Endothelial cell of umbilical vein (primary cell): ENCODE data around the gene CBX6. TPM values are rescaled to one million over a fixed set of nuclear protein-coding genes. Genes with fewer than 3 reads are reported as not detected.

Experiments used
- BruUV-seq: library from RNA; stranded (reverse); fragments of 400-500 nt; replicated peaks from 2 replicates; lab custom pipeline; 2021; lab: Mats Ljungman, UMichigan
- CTCF ChIA-PET: fragments of 300-600, 350-600 bp; sonication (Branson Sonifier 250); formaldehyde crosslinking; loops from one replicate; lab custom pipeline; 2021; ENCODE audit warnings: antibody characterized with exemption, inconsistent platforms; lab: Charles Lee
- POLR2A ChIA-PET: fragments of 300-600, 350-600 bp; sonication (Branson Sonifier 250); formaldehyde crosslinking; loops from one replicate; lab custom pipeline; 2021; ENCODE audit warnings: antibody characterized with exemption, inconsistent platforms; lab: Charles Lee
- DNase-seq: peaks from one replicate; pipeline ENCODE4 v3.0.0-alpha.2; 2011; ENCODE audit warnings: low read depth, low spot score
- FAIRE-seq: peaks from 2 replicates; lab custom pipeline; 2011; peaks lifted over from hg19 to GRCh38; lab: Jason Lieb, UNC
- H2AFZ ChIP-seq: 2 replicates; pipeline ENCODE4 v1.6.0; 2012; ENCODE audit warnings: low read depth, low read length, control low read depth, inconsistent platforms
- H3K27ac ChIP-seq: 2 replicates; pipeline ENCODE4 v1.5.1; 2011; ENCODE audit warnings: low read depth, mild to moderate bottlenecking, control low read depth, low read length, moderate library complexity; ENCODE audit not compliant: insufficient read depth
- H3K27me3 ChIP-seq, 2 experiments: 2 replicates each; pipeline versions ENCODE4 v1.6.0 to v1.6.1; 2011; ENCODE audit warnings: low read length in 2 of 2, mixed read lengths in 1 of 2; ENCODE audit not compliant: control insufficient read depth in 2 of 2, insufficient read depth in 2 of 2
- H3K36me3 ChIP-seq, 2 experiments: 2 replicates in 1 of 2; 3 replicates in 1 of 2; pipeline ENCODE4 v1.5.1; 2011; ENCODE audit warnings: low read length in 2 of 2, mild to moderate bottlenecking in 1 of 2, moderate library complexity in 1 of 2; ENCODE audit not compliant: control insufficient read depth in 2 of 2, insufficient read depth in 2 of 2; ENCODE audit errors: extremely low read depth in 1 of 2
- H3K4me1 ChIP-seq: 3 replicates; pipeline ENCODE4 v1.5.1; 2011; ENCODE audit warnings: mild to moderate bottlenecking, low read length; ENCODE audit not compliant: control insufficient read depth, insufficient read depth; ENCODE audit errors: extremely low read depth
- H3K4me2 ChIP-seq: 2 replicates; pipeline ENCODE4 v1.6.1; 2011; ENCODE audit warnings: low read length, control low read depth, mixed read lengths; ENCODE audit not compliant: insufficient read depth
- H3K4me3 ChIP-seq, 3 experiments: fragments of 200-600 bp in 1 of 3; sonication (generic), shearing (Covaris generic) in 1 of 3; replicated peaks in 1 of 3; 2 replicates each; pipeline ENCODE4 v1.5.1; 2011 to 2016; ENCODE audit warnings: control low read depth in 3 of 3, low read length in 3 of 3, mild to moderate bottlenecking in 2 of 3, inconsistent platforms in 1 of 3, low read depth in 1 of 3, moderate library complexity in 1 of 3; ENCODE audit not compliant: insufficient read depth in 1 of 3
- H3K79me2 ChIP-seq: 2 replicates; pipeline ENCODE4 v1.6.0; 2012; ENCODE audit warnings: low read length, inconsistent platforms; ENCODE audit not compliant: control insufficient read depth, insufficient read depth
- H3K9ac ChIP-seq: replicated peaks from 2 replicates; pipeline ENCODE3; 2011; ENCODE audit warnings: low read length, control low read depth; ENCODE audit not compliant: insufficient read depth; ENCODE audit errors: extremely low read depth
- H3K9me1 ChIP-seq: replicated peaks from 3 replicates; pipeline ENCODE4 v1.6.0; 2011; ENCODE audit warnings: mild to moderate bottlenecking, low read length; ENCODE audit not compliant: control insufficient read depth, insufficient read depth; ENCODE audit errors: extremely low read depth
- H3K9me3 ChIP-seq: replicated peaks from 2 replicates; pipeline ENCODE4 v1.5.1; 2012; ENCODE audit warnings: low read length, inconsistent platforms; ENCODE audit not compliant: control insufficient read depth, insufficient read depth
- H4K20me1 ChIP-seq: replicated peaks from 2 replicates; pipeline ENCODE3; 2011; ENCODE audit warnings: mild to moderate bottlenecking, low read length; ENCODE audit not compliant: control insufficient read depth, insufficient read depth; ENCODE audit errors: extremely low read depth
- EZH2 ChIP-seq: IDR thresholded peaks from 2 replicates; pipeline ENCODE4 v1.6.1; 2012; ENCODE audit warnings: borderline replicate concordance, low read depth, mild to moderate bottlenecking, moderate library complexity, low read length, inconsistent platforms; ENCODE audit not compliant: severe bottlenecking
- FOS ChIP-seq: IDR thresholded peaks from 2 replicates; pipeline ENCODE4 v1.6.1; 2011; ENCODE audit warnings: mild to moderate bottlenecking, low read length, moderate library complexity, borderline replicate concordance; ENCODE audit not compliant: insufficient read depth
- GATA2 ChIP-seq: IDR thresholded peaks from 2 replicates; pipeline ENCODE4 v1.7.0; 2011; ENCODE audit warnings: low read depth, mild to moderate bottlenecking, moderate library complexity, mixed read lengths, low read length; ENCODE audit not compliant: insufficient read length, insufficient read depth
- JUN ChIP-seq: IDR thresholded peaks from 2 replicates; pipeline ENCODE4 v1.6.1; 2011; ENCODE audit warnings: borderline replicate concordance, low read depth; ENCODE audit not compliant: insufficient read length, insufficient read depth
- MYC ChIP-seq: IDR thresholded peaks from one replicate; pipeline ENCODE4 v1.6.1; 2011; ENCODE audit warnings: mild to moderate bottlenecking, low read depth, low read length
- POLR2A ChIP-seq: IDR thresholded peaks from 2 replicates; pipeline ENCODE4 v1.6.1; 2012; ENCODE audit warnings: low read depth, mild to moderate bottlenecking, control low read depth, low read length
- POLR2AphosphoS5 ChIP-seq: IDR thresholded peaks from 2 replicates; pipeline ENCODE4 v1.6.1; 2012; ENCODE audit warnings: low read depth, mild to moderate bottlenecking, control low read depth, low read length, moderate library complexity; ENCODE audit not compliant: insufficient read depth
- dilution Hi-C: fragments of 300-500 bp; cut with MboI; formaldehyde crosslinking; loops from one replicate; pipeline ENCODE4 v1.15.0; 2019; ENCODE audit warnings: low sequenced_read_pairs; ENCODE audit not compliant: extremely low pct_ligation_motif_present
- intact Hi-C: fragments of 100-400 bp; cut with micrococcal nuclease; formaldehyde crosslinking; loops from one replicate; pipeline ENCODE4 v1.10.0; 2022
- polyA plus RNA-seq, 4 experiments: library from polyadenylated mRNA; depleted of rRNA in 3 of 4; stranded (reverse) in 3 of 4; unstranded in 1 of 4; fragments of >200 nt; gene quantifications; 2 replicates each; pipeline versions ENCODE4 v1.2.1 to v1.2.3, GENCODE V29; 2011 to 2012; ENCODE audit warnings: missing spikeins in 1 of 4
- total RNA-seq: library from RNA; stranded (reverse); gene quantifications from 2 replicates; pipeline ENCODE4 v1.2.3, GENCODE V29; 2021
- TF ChIP-seq, protein P1 (sequence below): IDR thresholded peaks from 2 replicates; pipeline ENCODE4 v1.6.1; 2011; ENCODE audit not compliant: insufficient read depth, insufficient read length
- TF ChIP-seq, protein P2 (sequence below), 2 donors: IDR thresholded peaks; 1 replicate in 1 of 2; 2 replicates in 1 of 2; pipeline ENCODE4 v1.5.1; 2011; ENCODE audit warnings: low read length in 2 of 2, mild to moderate bottlenecking in 2 of 2, moderate library complexity in 2 of 2, control low read depth in 1 of 2, inconsistent platforms in 1 of 2, low read depth in 1 of 2; ENCODE audit not compliant: insufficient read depth in 1 of 2; ENCODE audit errors: extremely low read depth in 1 of 2

Gene CBX6
- total and polyA plus RNA-seq, 2 donors (not counting 3 experiments of a cell fraction or from before 2014, with no cell fraction given) = 14.9 to 62.6 TPM

DNA sequence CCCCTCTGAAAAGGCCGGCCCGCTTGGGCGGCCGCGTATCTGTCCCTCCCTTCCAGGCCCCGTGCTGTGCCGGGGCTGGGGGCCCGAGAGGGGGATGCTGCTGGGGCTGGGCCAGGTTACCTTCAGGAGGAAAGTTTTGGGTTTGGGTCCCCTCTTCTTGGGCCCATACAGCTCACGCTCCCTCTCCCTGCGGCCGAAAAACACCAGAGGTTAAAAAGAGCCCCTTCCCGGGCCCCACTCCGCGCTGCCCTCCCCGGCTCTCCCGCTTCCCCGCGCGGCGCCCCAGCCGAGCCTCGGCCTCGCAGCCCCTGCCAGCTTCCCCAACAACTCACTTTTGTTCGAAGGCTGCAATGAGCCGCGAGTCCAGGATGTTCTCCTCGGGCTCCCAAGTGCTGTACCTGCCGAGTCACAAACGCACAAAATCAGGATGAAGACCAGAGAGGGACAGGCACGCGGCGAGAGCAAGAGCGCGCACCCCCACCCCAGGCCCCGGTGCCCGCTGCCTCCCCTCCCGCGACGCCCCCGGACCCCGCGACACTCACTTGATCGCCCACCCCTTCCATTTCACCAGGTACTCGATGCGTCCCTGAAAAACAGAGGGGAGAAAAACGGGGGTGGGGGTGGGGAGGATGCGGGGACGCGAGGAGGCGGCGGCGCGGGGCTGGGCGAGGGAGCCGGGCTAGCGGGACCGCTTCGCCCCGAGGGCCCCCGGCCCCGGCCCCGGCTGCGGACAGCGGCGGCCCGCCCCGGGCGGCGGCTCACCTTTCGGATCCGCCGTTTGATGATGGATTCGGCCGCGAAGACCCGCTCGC lies 450 bp downstream of the CBX6 start:
- FAIRE-seq = no peak
- Histone ChIP-seq H4K20me1 (no peaks in the 10 kb centered on the region), H3K27me3 (peaks cover 13 to 22% of the 10 kb centered on the region in 2 experiments), H3K9ac (peak overlapping the region; percentile 59), H3K9me1 (no peaks in the 10 kb centered on the region), H3K27ac (no peak overlapping the region), H3K79me2 (peaks cover 21% of the 10 kb centered on the region), H2AFZ (peak overlapping the region; percentile 46), H3K36me3 (peaks cover 3 to 5% of the 10 kb centered on the region in 2 experiments), H3K4me3 (peak overlapping the region; percentile 58 to 82 (median 79)), H3K9me3 (no peaks in the 10 kb centered on the region), H3K4me2 (peak overlapping the region; percentile 69), H3K4me1 (peaks cover 17% of the 10 kb centered on the region)
- CTCF ChIA-PET = interaction anchor here (0.9 to 7.0 kb wide), 13 partner anchors 10 to 250 kb away, joined by 3 to 160 read pairs (median 12); partner anchors contain the start of genes APOBEC3B and NPTXR
- DNase-seq = no peak
- intact Hi-C loops = loop anchor here (1.0 to 10.0 kb wide), 6 partner anchors 103 to 661 kb away; partner anchors contain the start of genes APOBEC3B, RPL3 and RPS19BP1
- dilution Hi-C loops = no loop called here
- TF ChIP-seq EZH2 (no peak), JUN (no peak), FOS (no peak), MYC (no peak), POLR2AphosphoS5 (no peak), GATA2 (no peak), POLR2A (no peak)
- TF ChIP-seq, protein P1, sequence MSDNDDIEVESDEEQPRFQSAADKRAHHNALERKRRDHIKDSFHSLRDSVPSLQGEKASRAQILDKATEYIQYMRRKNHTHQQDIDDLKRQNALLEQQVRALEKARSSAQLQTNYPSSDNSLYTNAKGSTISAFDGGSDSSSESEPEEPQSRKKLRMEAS = no peak
- TF ChIP-seq, protein P2, sequence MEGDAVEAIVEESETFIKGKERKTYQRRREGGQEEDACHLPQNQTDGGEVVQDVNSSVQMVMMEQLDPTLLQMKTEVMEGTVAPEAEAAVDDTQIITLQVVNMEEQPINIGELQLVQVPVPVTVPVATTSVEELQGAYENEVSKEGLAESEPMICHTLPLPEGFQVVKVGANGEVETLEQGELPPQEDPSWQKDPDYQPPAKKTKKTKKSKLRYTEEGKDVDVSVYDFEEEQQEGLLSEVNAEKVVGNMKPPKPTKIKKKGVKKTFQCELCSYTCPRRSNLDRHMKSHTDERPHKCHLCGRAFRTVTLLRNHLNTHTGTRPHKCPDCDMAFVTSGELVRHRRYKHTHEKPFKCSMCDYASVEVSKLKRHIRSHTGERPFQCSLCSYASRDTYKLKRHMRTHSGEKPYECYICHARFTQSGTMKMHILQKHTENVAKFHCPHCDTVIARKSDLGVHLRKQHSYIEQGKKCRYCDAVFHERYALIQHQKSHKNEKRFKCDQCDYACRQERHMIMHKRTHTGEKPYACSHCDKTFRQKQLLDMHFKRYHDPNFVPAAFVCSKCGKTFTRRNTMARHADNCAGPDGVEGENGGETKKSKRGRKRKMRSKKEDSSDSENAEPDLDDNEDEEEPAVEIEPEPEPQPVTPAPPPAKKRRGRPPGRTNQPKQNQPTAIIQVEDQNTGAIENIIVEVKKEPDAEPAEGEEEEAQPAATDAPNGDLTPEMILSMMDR (IDR thresholded peaks at IDR 0.05; ENCODE audit: extremely low read depth in 1 of 2, insufficient read depth in 1 of 2, low read depth in 1 of 2, low read length in 2 of 2) = no peak
- no TSS peak for BruUV-seq
- POLR2A ChIA-PET = interaction anchor here (0.6 to 1.7 kb wide), 3 partner anchors 53 to 129 kb away, joined by 3 to 6 read pairs (median 3); no protein-coding TSS in a partner anchor
